Gastroesophageal sphincter (tissue), 4 donors: ENCODE results near the gene ADAMTS9. TPM values are rescaled to one million over a fixed set of nuclear protein-coding genes. Genes with fewer than 3 reads are reported as not detected.
A peak's percentile ranks its signal among the peaks of the same experiment; 100 is the strongest.
"Not testable (repeated sequence)": the region's sequence is repeated elsewhere in the genome, so short reads cannot be mapped to it uniquely, and the experiment has no call there.

Source experiments
- ATAC-seq: fragments of 150-250 bp; one replicate; pipeline ENCODE4 v1.9.1; 2016; ENCODE audit warnings: mild to moderate bottlenecking, moderate library complexity
- H3K27ac ChIP-seq, 4 donors: fragments of 200-600 bp; sonication (generic) in 3 of 4; 1 replicate in 3 of 4; 2 replicates in 1 of 4; pipeline ENCODE4 v1.5.1; 2016 to 2019
- H3K27me3 ChIP-seq: fragments of 200-600 bp; sonication (generic); one replicate; pipeline ENCODE4 v1.5.1; 2019
- H3K36me3 ChIP-seq, 2 donors: fragments of 200-600 bp; sonication (generic); one replicate each; pipeline ENCODE4 v1.5.1; 2019; ENCODE audit warnings: control low read depth in 1 of 2
- H3K4me1 ChIP-seq, 3 donors: fragments of 200-600 bp; sonication (generic); 1 replicate in 2 of 3; 2 replicates in 1 of 3; pipeline ENCODE4 v1.5.1; 2016 to 2019; ENCODE audit warnings: control low read depth in 2 of 3
- H3K4me3 ChIP-seq, 2 donors: fragments of 200-600 bp; sonication (generic); one replicate each; pipeline ENCODE4 v1.5.1; 2019; ENCODE audit warnings: mild to moderate bottlenecking in 1 of 2, moderate library complexity in 1 of 2
- H3K9me3 ChIP-seq, 3 donors: fragments of 200-600 bp; sonication (generic); one replicate each; pipeline ENCODE4 v1.5.1; 2017 to 2019; ENCODE audit warnings: control low read depth in 2 of 3
- EP300 ChIP-seq: sonication (generic); formaldehyde crosslinking; IDR thresholded peaks from one replicate; pipeline ENCODE4 v1.6.1; 2017; ENCODE audit warnings: antibody characterized with exemption, mild to moderate bottlenecking
- POLR2A ChIP-seq, 2 donors: fragments of 450-650 bp; IDR thresholded peaks; one replicate each; pipeline ENCODE4 v1.6.1; 2017; ENCODE audit warnings: antibody characterized with exemption in 2 of 2, mild to moderate bottlenecking in 2 of 2, moderate library complexity in 1 of 2
- POLR2AphosphoS5 ChIP-seq: sonication (generic); formaldehyde crosslinking; IDR thresholded peaks from one replicate; pipeline ENCODE4 v1.6.1; 2017; ENCODE audit warnings: antibody characterized with exemption
- WGBS, 2 donors: methylation state at CpG; one replicate each; pipeline ENCODE4 v1.1.5; 2018; ENCODE audit warnings: low coverage in 1 of 2; 5-methylcytosine and 5-hydroxymethylcytosine counted together
- total RNA-seq, 4 donors: library from RNA; depleted of rRNA; stranded (reverse); fragments of >200 nt; gene quantifications; one replicate each; pipeline ENCODE4 v1.1.0, GENCODE V29; 2016
- TF ChIP-seq, protein P1 (sequence below), 4 experiments: fragments of 200-600 bp in 2 of 4; fragments of 450-650 bp in 2 of 4; sonication (generic) in 1 of 4; IDR thresholded peaks; one replicate each; pipeline ENCODE4 v1.5.1; 2017 to 2019; ENCODE audit warnings: antibody characterized with exemption in 4 of 4, mild to moderate bottlenecking in 2 of 4, moderate library complexity in 2 of 4

ADAMTS9 gene
- total RNA-seq, 4 donors from 2014 or later: 30.7 to 102 (median 48.3) TPM

DNA sequence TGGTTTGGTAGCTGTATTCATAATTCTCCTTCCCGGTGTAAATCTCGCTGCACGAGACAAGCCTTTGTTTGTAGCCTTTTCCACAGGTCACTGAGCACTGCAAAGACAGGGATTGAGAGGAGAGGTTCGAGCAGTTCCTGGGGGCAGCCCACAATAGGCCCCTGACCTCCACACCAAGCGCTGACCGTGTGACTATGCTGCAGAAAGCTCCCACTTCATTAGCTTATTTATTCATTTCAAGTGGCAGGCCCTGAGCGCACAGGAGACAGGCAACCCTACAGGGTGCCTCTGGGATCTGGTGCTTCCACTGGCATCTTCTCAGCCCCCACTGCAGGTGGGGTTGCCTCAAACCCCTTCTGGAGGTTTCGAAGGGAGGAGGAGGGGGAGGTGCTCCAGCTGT lies 140.9 kb downstream of the ADAMTS9 start:
- Histone ChIP-seq H3K27ac (peak overlapping the region in 3 of 4 donors; percentile 12 to 87 (median 81)), H3K4me1 (peaks cover 0 to 47% (median 11%) of the 10 kb centered on the region in 3 donors), H3K27me3 (no peaks in the 10 kb centered on the region), H3K9me3 (no peaks in the 10 kb centered on the region), H3K4me3 (no peak overlapping the region), H3K36me3 (peaks cover 0 to 10% of the 10 kb centered on the region in 2 donors)
- no peak for ATAC-seq
- WGBS, 2 donors: 80 to 94% methylated on average over 1 to 6 of the region's 8 CpGs
- TF ChIP-seq, protein P1, sequence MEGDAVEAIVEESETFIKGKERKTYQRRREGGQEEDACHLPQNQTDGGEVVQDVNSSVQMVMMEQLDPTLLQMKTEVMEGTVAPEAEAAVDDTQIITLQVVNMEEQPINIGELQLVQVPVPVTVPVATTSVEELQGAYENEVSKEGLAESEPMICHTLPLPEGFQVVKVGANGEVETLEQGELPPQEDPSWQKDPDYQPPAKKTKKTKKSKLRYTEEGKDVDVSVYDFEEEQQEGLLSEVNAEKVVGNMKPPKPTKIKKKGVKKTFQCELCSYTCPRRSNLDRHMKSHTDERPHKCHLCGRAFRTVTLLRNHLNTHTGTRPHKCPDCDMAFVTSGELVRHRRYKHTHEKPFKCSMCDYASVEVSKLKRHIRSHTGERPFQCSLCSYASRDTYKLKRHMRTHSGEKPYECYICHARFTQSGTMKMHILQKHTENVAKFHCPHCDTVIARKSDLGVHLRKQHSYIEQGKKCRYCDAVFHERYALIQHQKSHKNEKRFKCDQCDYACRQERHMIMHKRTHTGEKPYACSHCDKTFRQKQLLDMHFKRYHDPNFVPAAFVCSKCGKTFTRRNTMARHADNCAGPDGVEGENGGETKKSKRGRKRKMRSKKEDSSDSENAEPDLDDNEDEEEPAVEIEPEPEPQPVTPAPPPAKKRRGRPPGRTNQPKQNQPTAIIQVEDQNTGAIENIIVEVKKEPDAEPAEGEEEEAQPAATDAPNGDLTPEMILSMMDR (IDR thresholded peaks at IDR 0.05): no peak
- TF ChIP-seq POLR2A (IDR thresholded peaks at IDR 0.05): no peak
- no peak for TF ChIP-seq EP300
- TF ChIP-seq POLR2AphosphoS5: no peak

DNA sequence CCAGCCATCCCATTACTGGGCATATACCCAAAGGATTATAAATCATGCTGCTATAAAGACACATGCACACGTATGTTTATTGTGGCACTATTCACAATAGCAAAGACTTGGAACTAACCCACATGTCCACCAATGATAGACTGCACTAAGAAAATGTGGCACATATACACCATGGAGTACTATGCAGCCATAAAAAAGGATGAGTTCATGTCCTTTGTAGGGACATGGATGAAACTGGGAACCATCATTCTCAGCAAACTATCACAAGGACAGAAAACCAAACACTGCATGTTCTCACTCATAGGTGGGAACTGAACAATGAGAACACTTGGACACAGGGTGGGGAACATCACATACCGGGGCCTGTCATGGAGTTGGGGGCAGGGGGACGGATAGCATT lies 142.6 kb downstream of the ADAMTS9 start:
- H3K36me3 ChIP-seq: peaks cover 0 to 26% of the 10 kb centered on the region in 2 donors
- peaks cover 0 to 43% (median 11%) of the 10 kb centered on the region in 3 donors for H3K4me1 ChIP-seq
- not testable (repeated sequence) for H3K27ac ChIP-seq, H3K4me3 ChIP-seq, H3K9me3 ChIP-seq, H3K27me3 ChIP-seq, ATAC-seq
- 95 to 100% methylated on average over 2 to 3 of the region's 3 CpGs for WGBS, 2 donors

DNA sequence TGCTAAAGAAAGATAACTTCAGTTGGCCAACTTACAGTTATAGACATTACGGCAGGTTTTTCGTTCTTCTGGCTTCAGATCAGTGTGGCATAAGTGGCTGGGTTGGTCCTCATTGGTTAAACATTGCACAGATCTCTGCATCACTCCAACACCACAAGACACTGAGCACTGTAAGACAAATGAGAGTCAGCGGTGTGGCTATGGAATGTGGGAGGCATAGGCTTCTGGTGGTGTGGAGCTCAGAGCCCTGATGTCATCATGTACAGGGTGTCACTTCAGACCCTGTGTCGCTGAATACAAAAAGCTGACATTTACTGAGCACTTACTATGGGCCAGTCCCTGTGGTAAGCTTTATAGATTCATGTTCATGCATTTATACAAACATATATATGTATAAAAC lies 146.0 kb downstream of the ADAMTS9 start:
- 90 to 94% methylated on average over 4 of the region's 4 CpGs for WGBS, 2 donors
- Histone ChIP-seq H3K27me3 (no peaks in the 10 kb centered on the region), H3K27ac (no peak overlapping the region), H3K4me1 (peaks cover 8 to 41% (median 19%) of the 10 kb centered on the region in 3 donors), H3K9me3 (no peaks in the 10 kb centered on the region), H3K4me3 (no peak overlapping the region), H3K36me3 (peaks cover 0 to 27% of the 10 kb centered on the region in 2 donors)
- TF ChIP-seq, protein P1 (IDR thresholded peaks at IDR 0.05): no peak
- TF ChIP-seq POLR2A (IDR thresholded peaks at IDR 0.05) (no peak), POLR2AphosphoS5 (no peak), EP300 (no peak)
- ATAC-seq: no peak

DNA sequence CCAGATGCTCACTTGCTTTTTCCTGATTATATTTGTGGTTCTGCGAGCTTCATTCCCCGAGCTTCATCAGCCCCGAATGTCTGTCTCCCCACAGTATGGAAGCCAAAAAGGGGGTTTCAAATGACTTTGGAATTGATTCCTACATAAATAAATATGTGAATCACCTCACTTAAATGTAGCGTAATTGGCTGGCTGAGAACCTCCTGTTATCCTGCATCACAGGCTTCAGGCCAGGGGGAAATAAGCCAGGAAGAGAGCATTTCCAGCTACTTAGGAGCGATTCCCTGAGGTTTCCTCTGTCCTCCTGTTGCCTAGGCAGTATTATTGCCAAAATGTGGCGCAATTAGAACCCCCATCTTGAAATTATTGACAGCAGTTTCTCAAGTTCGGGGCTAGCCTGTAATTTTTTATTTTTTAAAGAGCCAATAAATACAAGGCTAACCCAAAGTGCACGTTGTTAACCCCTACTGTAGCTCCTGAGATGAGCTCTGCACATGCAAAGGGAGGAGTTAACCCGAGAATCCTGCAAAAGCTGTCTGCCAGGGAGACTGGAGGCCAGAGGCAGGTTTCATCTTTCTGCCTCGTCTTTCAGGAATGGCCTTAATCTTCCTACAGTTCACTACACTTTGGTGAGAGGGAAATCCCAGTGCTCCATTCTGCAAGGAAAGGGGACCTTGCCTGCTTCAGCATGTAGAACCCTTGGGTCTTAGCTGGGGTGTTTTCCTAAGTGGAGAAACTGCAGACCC lies 148.2 kb downstream of the ADAMTS9 start:
- Histone ChIP-seq H3K36me3 (peaks cover 0 to 24% of the 10 kb centered on the region in 2 donors), H3K27ac (peak overlapping the region; percentile 66 to 82 (median 79)), H3K9me3 (no peaks in the 10 kb centered on the region), H3K27me3 (no peaks in the 10 kb centered on the region), H3K4me1 (peaks cover 8 to 40% (median 19%) of the 10 kb centered on the region in 3 donors), H3K4me3 (no peak overlapping the region)
- ATAC-seq: peak; percentile 84
- peak; percentile 59 for TF ChIP-seq POLR2AphosphoS5
- TF ChIP-seq, protein P1 (IDR thresholded peaks at IDR 0.05): no peak
- WGBS, 2 donors: 16 to 19% methylated on average over 9 to 10 of the region's 10 CpGs

DNA sequence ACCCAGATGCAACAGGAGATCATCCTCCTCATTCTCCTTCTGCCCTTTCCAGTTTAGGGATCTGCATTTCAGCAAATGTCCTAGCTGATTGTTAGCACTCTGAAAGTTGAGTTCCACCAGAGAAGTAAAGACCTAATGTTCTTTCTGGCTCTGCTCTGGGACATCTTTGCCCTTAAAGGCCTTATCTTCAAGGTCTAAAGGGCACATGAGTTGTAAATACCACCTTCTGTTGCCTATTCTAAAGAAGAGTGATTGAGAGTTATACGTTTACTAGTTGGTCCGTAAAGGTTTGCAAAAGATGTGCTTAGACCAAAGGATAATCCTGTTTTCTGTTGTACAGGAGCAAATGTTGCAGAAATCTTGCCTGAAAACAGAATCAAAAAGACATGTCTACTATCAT lies 151.6 kb downstream of the ADAMTS9 start:
- no peaks in the 10 kb centered on the region for H3K9me3 ChIP-seq
- no peaks in the 10 kb centered on the region for H3K27me3 ChIP-seq
- H3K27ac ChIP-seq: peak overlapping the region in 1 of 4 donors; percentile 80
- TF ChIP-seq POLR2AphosphoS5 (no peak), POLR2A (IDR thresholded peaks at IDR 0.05) (no peak), EP300 (no peak)
- TF ChIP-seq, protein P1 (IDR thresholded peaks at IDR 0.05): no peak
- no peak overlapping the region for H3K4me3 ChIP-seq
- ATAC-seq: no peak
- H3K4me1 ChIP-seq: peaks cover 8 to 60% (median 28%) of the 10 kb centered on the region in 3 donors
- H3K36me3 ChIP-seq: peaks cover 0 to 16% of the 10 kb centered on the region in 2 donors
- 83 to 90% methylated on average over 2 of the region's 2 CpGs for WGBS, 2 donors
